SU-DHL-6 (cell line): ENCODE measurements around the gene P2RY6.

Source experiments
- H2AFZ ChIP-seq: fragments of 200-600 bp; sonication (generic); 2 replicates; pipeline ENCODE4 v1.6.1; 2014; ENCODE audit warnings: low read depth, mild to moderate bottlenecking, moderate library complexity, mixed read lengths, antibody characterized with exemption, low read length; ENCODE audit not compliant: severe bottlenecking
- H3F3A ChIP-seq: fragments of 200-600 bp; shearing (Covaris generic); 2 replicates; pipeline ENCODE4 v1.6.0; 2016; ENCODE audit warnings: antibody characterized with exemption, mild to moderate bottlenecking; ENCODE audit not compliant: insufficient read depth
- H3K27ac ChIP-seq: fragments of 200-600 bp; sonication (generic); 2 replicates; pipeline ENCODE4 v1.5.1; 2016; ENCODE audit warnings: low read depth, mild to moderate bottlenecking, low read length, moderate library complexity, mixed read lengths
- H3K27me3 ChIP-seq: fragments of 200-600 bp; sonication (generic), shearing (Covaris generic); 2 replicates; pipeline ENCODE4 v1.6.0; 2014; ENCODE audit warnings: mild to moderate bottlenecking, low read length
- H3K36me3 ChIP-seq: fragments of 200-600 bp; sonication (generic); 2 replicates; pipeline ENCODE4 v1.6.1; 2014; ENCODE audit warnings: mild to moderate bottlenecking, low read length, mixed read lengths
- H3K4me2 ChIP-seq: fragments of 300-600, 200-600 bp; shearing (Covaris generic), sonication (generic); 2 replicates; pipeline ENCODE4 v1.6.0; 2014; ENCODE audit warnings: low read length, low read depth, mild to moderate bottlenecking; ENCODE audit not compliant: poor library complexity, severe bottlenecking
- H3K4me3 ChIP-seq: fragments of 200-600 bp; sonication (generic); 2 replicates; pipeline ENCODE4 v1.5.1; 2014; ENCODE audit warnings: antibody characterized with exemption, low read length, mild to moderate bottlenecking, mixed read lengths; ENCODE audit not compliant: insufficient read depth, poor library complexity, severe bottlenecking
- H3K79me2 ChIP-seq: fragments of 200-600 bp; sonication (generic); 2 replicates; pipeline ENCODE4 v1.6.1; 2014; ENCODE audit warnings: mild to moderate bottlenecking, low read length, moderate library complexity; ENCODE audit not compliant: insufficient read depth
- H3K9ac ChIP-seq: fragments of 200-600 bp; sonication (generic); 2 replicates; pipeline ENCODE4 v1.7.0; 2014; ENCODE audit warnings: mild to moderate bottlenecking, low read length
- H3K9me2 ChIP-seq: fragments of 200-600 bp; sonication (generic); replicated peaks from 2 replicates; pipeline ENCODE4 v1.6.1; 2014; ENCODE audit warnings: low read length; ENCODE audit not compliant: insufficient read depth
- H3K9me3 ChIP-seq: fragments of 200-600 bp; sonication (generic); 2 replicates; pipeline ENCODE4 v1.6.1; 2014; ENCODE audit warnings: low read length, mixed read lengths; ENCODE audit not compliant: insufficient read depth
- H4K20me1 ChIP-seq: fragments of 200-600 bp; sonication (generic); 2 replicates; pipeline ENCODE4 v1.6.1; 2014; ENCODE audit warnings: low read depth, mild to moderate bottlenecking, antibody characterized with exemption, low read length, moderate library complexity, mixed read lengths
- EZH2phosphoT487 ChIP-seq: fragments of 200-600 bp; sonication (generic), shearing (Covaris generic); conservative IDR thresholded peaks from 2 replicates; pipeline ENCODE4 v1.6.1; 2018; ENCODE audit warnings: mild to moderate bottlenecking, antibody characterized with exemption, low read length, moderate library complexity, mixed read lengths
- TF ChIP-seq, protein P1 (sequence below): fragments of 200-600 bp; sonication (generic); IDR thresholded peaks from one replicate; pipeline ENCODE4 v1.5.1; 2017; ENCODE audit warnings: antibody characterized with exemption, mild to moderate bottlenecking, low read length, moderate library complexity; ENCODE audit not compliant: insufficient read depth, poor library complexity, severe bottlenecking

The P2RY6 gene

DNA sequence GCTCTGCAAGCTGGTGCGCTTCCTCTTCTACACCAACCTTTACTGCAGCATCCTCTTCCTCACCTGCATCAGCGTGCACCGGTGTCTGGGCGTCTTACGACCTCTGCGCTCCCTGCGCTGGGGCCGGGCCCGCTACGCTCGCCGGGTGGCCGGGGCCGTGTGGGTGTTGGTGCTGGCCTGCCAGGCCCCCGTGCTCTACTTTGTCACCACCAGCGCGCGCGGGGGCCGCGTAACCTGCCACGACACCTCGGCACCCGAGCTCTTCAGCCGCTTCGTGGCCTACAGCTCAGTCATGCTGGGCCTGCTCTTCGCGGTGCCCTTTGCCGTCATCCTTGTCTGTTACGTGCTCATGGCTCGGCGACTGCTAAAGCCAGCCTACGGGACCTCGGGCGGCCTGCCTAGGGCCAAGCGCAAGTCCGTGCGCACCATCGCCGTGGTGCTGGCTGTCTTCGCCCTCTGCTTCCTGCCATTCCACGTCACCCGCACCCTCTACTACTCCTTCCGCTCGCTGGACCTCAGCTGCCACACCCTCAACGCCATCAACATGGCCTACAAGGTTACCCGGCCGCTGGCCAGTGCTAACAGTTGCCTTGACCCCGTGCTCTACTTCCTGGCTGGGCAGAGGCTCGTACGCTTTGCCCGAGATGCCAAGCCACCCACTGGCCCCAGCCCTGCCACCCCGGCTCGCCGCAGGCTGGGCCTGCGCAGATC lies 37.5 kb upstream of the P2RY6 start:
- Histone ChIP-seq H3K4me2 (no peak overlapping the region), H3K4me3 (no peak overlapping the region), H4K20me1 (no peaks in the 10 kb centered on the region), H2AFZ (no peak overlapping the region), H3K9me2 (no peaks in the 10 kb centered on the region), H3K9me3 (no peaks in the 10 kb centered on the region), H3K27me3 (no peaks in the 10 kb centered on the region), H3K27ac (no peak overlapping the region), H3K79me2 (no peaks in the 10 kb centered on the region), H3F3A (no peaks in the 10 kb centered on the region), H3K9ac (no peak overlapping the region), H3K36me3 (no peaks in the 10 kb centered on the region)
- TF ChIP-seq, protein P1, sequence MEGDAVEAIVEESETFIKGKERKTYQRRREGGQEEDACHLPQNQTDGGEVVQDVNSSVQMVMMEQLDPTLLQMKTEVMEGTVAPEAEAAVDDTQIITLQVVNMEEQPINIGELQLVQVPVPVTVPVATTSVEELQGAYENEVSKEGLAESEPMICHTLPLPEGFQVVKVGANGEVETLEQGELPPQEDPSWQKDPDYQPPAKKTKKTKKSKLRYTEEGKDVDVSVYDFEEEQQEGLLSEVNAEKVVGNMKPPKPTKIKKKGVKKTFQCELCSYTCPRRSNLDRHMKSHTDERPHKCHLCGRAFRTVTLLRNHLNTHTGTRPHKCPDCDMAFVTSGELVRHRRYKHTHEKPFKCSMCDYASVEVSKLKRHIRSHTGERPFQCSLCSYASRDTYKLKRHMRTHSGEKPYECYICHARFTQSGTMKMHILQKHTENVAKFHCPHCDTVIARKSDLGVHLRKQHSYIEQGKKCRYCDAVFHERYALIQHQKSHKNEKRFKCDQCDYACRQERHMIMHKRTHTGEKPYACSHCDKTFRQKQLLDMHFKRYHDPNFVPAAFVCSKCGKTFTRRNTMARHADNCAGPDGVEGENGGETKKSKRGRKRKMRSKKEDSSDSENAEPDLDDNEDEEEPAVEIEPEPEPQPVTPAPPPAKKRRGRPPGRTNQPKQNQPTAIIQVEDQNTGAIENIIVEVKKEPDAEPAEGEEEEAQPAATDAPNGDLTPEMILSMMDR = no peak
- TF ChIP-seq EZH2phosphoT487 = no peak

DNA sequence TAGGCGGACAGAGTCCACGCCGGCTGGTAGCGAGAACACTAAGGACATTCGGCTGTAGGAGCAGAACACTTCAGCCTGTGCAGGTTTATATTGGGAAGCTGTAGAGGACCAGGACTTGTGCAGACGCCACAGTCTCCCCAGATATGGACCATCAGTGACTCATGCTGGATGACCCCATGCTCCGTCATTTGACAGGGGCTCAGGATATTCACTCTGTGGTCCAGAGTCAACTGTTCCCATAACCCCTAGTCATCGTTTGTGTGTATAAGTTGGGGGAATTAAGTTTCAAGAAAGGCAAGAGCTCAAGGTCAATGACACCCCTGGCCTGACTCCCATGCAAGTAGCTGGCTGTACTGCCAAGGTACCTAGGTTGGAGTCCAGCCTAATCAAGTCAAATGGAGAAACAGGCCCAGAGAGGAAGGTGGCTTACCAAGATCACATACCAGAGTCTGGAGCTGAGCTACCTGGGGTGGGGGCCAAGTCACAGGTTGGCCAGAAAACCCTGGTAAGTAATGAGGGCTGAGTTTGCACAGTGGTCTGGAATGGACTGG lies 36.8 kb upstream of the P2RY6 start:
- Histone ChIP-seq H2AFZ (no peak overlapping the region), H3K9me3 (no peaks in the 10 kb centered on the region), H3K9me2 (no peaks in the 10 kb centered on the region), H3K79me2 (no peaks in the 10 kb centered on the region), H3F3A (no peaks in the 10 kb centered on the region), H3K27me3 (no peaks in the 10 kb centered on the region), H4K20me1 (no peaks in the 10 kb centered on the region), H3K27ac (no peak overlapping the region), H3K4me2 (no peak overlapping the region), H3K4me3 (no peak overlapping the region), H3K36me3 (no peaks in the 10 kb centered on the region), H3K9ac (no peak overlapping the region)
- TF ChIP-seq, protein P1 = no peak
- no peak for TF ChIP-seq EZH2phosphoT487

DNA sequence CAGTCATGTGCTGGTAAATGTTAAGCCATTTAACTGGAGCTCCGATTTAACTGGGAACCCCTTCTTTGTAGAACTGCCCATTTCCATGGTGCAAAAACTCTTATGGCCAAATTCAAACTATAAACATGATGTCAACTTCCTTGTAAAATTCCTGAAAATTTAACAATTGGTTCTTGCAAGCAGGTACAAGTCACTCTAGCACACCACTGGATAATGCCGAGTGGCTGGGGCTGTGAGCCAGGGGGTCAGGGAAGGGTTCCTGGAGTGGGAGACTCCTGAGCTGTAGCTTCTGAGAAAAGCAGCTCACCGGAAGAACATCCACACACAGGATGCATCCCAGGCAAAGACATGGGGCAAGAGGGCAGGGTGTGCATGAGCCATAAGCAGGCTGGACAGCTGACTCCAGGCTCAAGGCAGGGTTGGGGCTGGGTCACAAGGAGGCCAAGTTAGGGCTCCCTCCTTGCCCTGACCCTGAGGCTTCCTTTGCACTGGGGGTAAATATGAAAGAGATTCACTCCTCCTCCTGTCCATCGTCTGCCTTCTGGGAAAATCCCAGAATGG lies 35.9 kb upstream of the P2RY6 start:
- Histone ChIP-seq H3K4me2 (no peak overlapping the region), H3K27ac (no peak overlapping the region), H3K27me3 (no peaks in the 10 kb centered on the region), H3K9ac (no peak overlapping the region), H3K9me2 (no peaks in the 10 kb centered on the region), H3K36me3 (no peaks in the 10 kb centered on the region), H4K20me1 (no peaks in the 10 kb centered on the region), H3K4me3 (no peak overlapping the region), H3F3A (no peaks in the 10 kb centered on the region), H2AFZ (no peak overlapping the region), H3K79me2 (no peaks in the 10 kb centered on the region), H3K9me3 (no peaks in the 10 kb centered on the region)
- no peak for TF ChIP-seq EZH2phosphoT487
- TF ChIP-seq, protein P1 = no peak
